Stimulated activated naive CD8-positive, alpha-beta T cell treated with anti-CD3 and anti-CD28 coated beads, Interleukin-15, Interleukin-2, amounts not matched to agents 100 U/mL and 50 U/mL, for 24 hours (primary cell): ENCODE results near the gene SIRPA.
A peak's percentile ranks its signal among the peaks of the same experiment; 100 is the strongest.

Experiments
- ATAC-seq: fragments of 150-1000 bp; cut with Tn5 transposase; one replicate; pipeline ENCODE4 v1.10.0; 2021
- DNase-seq: peaks from one replicate; pipeline ENCODE4 v3.0.0; 2021

The SIRPA gene

DNA sequence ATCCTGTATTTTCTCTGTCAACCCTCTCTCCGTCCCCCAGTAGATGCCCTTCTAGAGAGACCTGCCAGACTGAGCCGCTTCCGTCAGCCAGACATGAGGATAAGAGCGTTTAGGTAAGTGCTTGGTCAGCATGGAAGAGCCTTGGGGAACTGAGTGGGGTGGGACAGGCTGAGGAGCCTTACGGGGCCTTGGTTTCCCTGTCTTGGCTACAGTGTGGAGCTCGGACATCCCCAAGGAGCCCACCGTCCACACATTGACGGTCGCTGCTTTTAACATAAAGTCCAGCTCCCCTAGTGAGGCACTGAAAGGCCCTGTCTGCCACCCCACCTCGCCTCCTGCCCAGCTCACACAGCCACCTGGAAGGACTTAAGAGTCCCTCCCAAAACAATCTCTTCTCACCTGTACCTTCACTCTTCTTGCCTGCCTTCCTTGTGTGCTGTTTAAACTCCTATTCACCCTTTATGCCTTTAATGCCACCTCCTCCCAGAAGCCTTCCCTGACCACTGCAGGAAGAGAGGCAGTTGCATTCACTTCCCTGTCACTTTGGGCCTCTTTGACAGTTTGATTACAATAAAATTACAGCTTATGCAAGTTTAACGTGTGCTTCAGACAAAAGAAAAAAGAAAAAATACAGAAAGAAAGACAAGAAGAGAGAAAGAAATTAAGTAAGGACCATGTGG is 56.4 kb downstream of the SIRPA start:
- ATAC-seq (no peak), DNase-seq (no peak)

DNA sequence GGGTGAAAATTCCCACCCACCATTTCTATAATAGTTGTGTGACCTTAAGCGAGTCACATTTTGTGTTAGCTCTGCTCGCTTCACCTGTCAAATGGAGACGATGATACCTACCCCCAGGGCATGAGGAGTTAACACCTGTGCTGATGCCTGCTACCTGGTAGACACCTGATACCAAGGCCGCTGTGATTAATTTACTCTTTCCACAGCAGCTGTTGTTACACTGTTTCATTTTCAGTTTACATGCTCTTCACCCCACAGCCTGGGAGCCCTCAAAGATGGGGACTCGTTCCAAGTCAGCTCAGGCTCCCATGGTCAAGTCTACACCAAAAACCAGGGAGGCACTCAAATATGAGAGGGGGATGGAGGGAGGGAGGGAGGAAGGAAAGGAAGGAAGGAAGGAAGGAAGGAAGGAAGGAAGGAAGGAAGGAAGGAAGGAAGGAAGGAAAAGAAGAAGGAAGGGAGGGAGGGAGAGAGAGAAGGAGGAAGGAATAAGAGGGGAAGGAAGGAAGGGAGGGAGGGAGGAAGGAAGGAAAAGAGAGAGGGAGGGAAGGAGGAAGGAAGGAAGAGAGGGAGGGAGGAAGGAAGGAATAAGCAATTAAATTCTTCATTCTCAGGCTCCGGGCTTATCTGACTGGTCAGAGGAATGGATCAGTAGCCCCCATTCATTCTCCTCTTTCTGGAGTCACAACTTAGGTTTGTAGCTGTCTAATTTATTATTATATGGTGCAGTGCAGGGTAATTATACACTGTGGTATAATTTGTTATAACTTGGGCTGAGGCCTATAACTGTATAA is 57.7 kb downstream of the SIRPA start:
- ATAC-seq (no peak), DNase-seq (no peak)

DNA sequence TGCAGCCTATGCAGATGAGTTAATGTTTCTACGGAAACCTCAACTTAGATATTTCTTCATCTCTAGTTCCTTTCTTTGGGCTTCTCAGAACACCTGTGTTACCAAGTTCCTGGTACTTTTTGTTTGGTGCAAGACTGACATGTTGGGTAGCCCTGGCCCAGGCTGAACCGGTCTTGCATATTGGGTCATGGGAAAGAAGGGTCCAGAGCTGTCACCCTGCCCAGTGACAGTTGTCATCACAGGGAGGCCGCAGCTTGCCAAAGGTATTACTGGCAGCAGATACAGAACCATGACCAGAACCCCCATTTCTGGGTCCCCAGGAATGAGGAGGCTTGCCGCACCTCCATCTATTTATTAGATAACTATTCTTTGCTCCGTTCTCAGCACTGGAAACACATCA is 58.4 kb downstream of the SIRPA start:
- DNase-seq: no peak
- no peak for ATAC-seq

DNA sequence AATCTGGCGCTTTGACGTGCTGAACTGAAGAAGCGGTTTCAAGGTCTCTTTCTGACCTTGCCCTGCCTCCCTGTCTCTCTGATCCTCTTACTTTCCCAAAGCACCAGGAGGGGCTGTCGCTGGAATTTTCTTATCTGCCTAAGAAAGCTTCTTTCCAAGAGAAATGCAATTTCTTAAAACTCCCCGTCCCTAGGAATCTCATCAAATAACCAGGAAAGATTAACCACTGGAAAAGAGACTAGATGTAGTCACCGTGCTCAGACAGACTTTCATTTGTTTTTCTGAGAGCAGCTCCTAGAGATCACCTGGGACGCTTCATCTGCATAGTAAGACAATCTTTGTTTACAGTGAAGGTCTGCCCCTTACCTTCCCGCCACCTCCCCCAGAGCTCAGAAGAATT is 60.0 kb downstream of the SIRPA start:
- DNase-seq (no peak), ATAC-seq (no peak)

DNA sequence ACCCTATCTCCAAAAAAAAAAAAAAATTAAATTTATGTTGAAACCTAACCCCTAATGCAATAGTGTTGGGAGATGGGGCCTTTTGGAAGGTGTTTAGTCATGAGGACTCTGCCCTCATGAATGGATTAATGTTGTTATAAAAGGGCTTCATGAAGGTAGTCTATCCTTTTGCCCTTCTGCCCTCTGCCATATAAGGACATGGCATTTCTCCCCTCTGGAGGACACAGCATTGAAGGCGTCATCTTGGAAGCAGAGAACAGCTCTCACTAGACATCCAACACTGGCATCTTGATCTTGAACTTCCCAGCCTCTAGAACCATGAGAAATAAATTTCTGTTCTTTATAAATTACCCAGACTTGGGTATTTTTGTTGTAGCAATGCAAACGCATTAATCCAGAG is 63.2 kb downstream of the SIRPA start:
- no peak for DNase-seq
- ATAC-seq: no peak

DNA sequence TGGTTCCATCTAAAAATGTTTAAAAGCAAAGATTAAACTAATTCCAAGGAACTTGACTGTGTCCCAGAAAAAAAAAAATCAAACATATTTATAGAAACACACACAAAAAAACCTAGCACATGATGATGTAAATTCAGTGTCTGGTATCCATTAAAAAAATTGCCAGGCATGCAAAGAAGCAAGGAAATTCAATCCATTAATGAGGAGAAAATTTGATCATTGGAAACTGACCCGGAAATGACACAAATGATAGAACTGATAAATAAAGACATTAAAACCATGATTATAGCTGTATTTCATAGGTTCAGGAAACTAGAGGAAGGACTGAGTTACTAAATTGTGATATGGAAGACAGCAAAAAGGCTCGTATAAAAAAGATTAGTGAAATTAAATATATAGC is 63.9 kb downstream of the SIRPA start:
- DNase-seq: no peak
- ATAC-seq: no peak

DNA sequence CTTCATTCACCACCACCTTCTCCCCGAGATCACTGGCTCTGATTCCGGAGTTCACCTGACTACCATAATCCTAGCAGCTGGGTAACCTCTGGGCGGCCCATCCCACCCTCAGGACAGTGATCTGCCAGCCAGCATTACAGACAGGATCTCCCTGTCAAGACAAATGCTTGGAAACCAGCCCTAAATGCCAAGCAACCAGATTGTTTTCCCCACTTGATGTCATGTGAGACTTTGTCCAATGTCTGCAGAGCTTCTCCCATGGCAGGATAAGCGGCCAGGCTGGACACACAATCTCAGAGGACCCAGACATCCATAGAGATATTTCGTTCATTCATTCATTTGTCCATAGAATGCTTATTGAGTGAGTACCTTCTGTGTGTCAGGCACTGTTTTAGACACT is 66.2 kb downstream of the SIRPA start:
- DNase-seq: no peak
- no peak for ATAC-seq

DNA sequence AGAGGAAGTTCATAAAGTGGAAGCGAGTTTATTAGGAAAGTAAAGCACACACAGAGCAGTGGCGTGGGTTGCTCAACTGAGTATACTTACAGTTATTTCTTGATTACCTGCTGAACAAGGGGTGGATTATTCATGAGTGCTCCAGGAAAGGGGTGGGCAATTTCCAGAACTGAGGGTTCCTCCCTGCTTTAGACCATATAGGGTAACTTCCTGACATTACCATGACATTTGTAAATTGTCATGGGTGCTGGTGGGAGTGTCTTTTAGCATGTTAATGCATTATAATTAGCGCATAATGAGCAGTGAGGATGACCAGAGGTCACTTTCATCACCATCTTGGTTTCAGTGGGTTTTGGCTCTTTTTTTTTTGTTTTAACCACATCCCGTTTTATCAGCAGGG is 68.9 kb downstream of the SIRPA start:
- ATAC-seq (no peak), DNase-seq (no peak)

DNA sequence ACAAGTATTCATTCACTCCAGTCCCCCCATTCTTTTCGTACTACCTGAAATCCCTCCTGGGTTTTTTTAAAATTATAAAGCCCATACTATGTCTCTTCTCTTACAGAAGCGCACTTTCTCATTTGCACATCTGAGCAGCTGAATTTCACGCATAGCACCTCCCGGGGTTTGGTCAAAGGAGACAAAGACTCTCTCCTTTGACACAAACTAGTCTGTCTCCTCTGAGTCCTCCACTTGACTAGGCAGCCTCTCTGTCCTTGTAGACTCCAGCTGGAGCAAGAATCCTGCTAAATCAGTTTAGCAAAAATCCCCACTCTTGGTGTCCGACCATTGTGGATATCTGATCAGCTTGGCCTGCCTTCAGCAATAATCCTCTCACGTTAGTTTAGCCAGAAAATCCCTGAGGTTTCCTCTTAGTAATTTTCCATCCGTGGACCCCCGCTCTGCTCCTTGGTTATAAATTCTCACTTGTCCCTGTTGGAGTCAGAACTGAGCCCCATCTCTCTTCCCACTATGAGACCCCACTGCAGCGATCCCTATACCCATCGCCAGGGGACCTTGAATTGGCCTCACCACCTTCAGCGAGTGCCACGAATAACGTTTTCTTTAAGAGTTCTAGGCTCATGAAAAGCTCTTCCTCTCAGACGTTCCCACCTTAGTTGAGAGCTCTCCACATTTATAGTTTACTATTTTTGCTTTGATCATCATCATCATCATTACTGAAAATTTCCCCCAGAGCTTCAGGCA is 69.6 kb downstream of the SIRPA start:
- ATAC-seq (no peak), DNase-seq (peak; percentile 13)

DNA sequence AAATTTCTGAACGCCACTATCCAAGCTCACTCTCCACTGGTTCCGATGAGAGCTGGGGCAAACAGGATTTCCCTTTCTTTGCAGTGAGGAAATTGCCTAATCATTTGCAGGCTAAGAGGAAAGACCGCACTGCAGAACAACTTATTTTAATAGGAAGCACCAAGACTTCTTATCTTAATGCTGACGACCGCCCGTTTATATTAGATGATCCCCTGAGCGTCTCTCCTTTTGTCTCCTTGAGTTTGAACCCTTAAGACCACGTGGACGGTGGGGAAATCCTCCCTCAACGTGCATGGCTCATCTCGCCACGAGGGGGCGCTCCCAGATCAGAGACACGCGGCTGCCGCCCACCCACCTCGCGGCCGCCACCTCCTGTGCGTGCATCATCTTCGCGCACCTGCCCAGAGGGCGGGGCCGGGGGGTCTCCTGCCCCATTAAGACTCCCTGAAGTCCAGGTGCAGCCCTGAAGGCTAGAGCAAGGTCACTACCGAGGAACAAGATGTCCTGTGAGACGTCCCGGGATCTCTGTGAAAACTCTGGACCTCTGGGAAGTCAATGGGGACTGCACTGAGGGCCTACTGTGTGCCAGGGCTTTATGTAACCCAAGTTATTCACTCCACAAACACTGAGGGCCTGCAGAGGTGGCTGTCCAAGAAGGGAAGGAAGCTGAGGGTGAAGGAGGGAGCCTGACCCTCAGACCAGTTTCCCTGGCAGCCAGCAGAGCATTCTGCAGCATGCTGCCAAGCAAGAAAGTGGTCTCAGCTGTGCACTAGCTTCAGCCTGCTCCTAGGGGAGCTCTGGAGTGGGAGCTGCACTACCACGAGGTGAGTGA is 70.5 kb downstream of the SIRPA start:
- peak; percentile 73 for ATAC-seq
- DNase-seq: peak; percentile 92

DNA sequence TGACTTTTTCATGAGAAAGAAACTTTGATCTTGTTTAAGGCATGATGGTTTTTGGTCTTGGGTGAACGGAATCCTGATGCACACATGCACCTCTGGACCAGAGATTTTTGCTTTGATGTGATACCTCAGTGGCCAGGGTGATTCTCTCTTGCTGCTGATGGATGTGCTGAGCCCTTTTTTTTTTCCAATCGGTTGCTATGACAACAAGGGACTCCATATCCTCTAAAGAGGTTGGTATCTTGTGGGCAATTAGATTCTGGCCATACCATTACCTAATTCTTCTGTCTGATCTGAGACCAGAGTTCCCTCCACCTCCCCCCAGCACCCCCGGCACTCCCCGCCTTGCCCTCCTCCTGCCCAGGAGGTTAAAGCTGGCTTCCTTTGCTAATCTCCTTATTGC is 73.8 kb downstream of the SIRPA start:
- DNase-seq: no peak
- ATAC-seq: no peak

DNA sequence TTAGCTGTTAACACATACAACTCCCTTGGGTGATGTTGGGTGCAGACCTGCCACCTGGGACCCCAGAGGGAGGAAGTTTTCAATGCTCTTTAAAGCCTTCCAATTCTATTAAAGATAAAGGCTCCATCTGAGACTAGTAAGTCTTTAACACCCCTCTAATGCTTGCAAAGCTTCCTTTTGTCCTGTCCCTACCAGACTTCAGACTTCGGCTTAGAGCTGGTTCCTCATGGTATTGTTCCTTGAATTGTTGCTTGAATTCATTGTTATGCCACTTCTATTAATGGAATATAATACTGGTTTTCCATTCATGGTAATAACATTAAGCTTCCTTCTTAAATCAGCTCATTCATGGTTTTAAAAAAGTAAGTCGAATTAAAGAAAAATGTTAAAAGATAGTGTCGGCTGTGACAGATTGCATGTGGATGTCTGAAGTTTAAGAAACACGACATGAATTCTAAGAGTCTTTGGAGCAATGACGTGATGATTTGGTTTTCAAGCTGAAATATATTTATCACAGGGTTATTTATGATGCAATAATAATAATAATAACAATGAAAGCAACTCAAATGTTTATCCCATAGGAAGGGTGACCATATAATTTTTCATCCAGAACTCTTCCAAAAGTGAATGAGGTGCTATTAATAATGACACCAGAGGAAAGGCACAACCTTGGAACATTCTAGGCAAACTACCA is 76.8 kb downstream of the SIRPA start:
- no peak for ATAC-seq

DNA sequence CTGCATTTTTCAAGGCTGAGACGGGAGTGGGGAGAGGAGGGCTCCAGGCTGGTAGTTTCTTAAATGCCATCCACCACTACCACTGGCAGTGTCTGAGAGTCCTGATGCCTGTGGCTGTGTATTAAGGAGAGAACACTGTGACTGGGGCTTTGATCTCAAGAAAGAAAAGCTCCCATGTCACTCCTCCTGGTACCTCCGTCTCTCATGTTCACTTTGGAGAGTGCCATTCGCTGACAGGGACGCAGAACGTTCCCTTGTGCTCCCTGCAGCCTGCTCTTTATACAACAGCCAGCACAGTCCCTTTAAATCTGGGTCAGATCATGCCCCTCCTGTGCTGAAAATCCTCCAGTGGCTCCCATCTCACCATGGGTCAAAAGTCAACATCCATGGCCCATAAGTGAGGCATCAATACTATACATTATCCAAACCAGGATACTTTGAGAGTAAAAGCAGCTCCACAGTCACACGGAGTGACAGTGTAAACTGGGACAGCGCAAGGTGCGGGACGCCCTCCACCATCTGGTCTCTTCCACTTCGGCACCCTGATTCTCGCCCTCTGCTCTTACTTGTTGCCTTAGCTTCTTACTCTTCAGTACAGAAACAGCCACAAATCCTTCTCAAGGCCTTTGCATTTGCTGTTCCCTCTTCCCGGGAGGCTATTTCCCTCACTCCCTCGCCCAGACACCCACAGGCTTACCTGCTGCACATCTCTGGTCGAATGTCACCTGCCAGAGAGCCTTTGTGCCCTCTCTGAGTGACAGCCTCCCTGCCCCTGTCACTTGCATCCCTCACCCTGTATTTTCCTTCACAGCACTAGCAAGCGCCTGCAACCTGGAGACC is 78.6 kb downstream of the SIRPA start:
- no peak for DNase-seq
- ATAC-seq: no peak

More for the DNA sequence above, 76.8 kb downstream of the SIRPA start:
- DNase-seq: no peak

DNA sequence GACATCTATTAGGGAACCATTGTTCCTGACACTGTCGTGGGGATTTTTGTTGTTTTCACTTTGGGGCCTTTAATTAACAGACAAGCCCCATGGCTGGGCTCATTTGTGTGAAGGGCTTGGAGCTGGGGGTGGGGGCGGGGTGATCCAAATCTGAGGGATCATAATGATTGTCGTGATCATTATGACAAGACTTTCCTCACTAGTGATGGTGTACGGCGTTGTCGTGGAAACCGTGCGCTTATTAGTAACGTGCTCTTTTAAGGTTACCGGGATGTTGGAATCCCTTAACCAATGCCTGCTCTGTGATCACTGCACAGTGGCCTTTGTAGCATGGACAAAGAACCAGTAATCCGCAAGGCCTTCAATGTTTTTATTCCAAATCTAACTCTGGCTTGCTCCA is 80.1 kb downstream of the SIRPA start:
- DNase-seq (no peak), ATAC-seq (no peak)

DNA sequence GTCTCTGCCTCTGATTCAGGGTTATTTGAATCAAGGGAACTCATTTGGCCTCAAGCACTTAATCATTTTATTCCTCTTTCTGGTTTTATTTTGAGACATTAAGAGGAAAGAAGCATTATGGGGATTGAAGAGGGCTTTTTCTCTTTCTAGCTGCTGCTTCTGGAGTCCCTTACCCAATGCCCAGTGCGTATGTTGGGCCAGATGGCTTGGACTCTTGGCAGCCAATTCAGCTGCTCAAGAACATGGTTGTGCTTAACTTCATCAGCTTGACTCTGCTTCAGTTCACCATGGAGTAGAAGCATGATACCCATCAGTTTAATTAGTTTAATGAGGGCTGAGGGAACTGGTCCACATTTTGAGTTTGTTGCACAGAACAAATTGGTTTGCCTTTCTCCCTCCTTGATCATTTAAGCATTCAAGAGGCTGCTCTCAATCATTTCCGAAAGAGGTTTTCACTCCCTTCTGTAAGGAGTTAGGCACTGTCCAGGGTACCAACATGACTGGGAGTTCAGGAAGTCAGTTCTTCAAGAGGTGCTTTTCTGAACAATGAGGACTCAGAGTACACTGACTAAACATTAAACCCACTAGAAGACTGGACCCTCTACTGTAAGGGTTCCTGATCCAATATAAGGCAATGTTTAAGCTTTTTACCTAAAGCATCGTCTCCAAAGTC is 84.0 kb downstream of the SIRPA start:
- ATAC-seq (no peak), DNase-seq (no peak)

DNA sequence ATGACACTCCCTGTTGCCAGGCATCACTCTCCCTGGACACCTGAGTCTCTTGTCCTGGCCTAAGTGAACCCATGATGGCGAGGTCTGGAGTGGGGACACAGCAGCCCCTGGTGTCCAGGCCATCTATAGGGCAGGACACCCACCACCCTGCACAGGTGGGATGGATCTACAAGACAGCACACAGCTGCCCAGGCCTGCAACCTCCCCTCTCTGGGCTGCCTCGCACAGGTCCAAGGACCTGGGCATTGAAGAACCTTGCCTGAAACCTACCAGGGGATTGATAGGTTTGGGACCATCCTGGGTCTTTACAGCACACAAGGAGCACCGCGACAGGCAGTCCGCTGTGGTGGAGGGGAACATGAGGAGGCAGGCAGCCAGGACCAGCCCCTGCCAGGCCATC is 87.5 kb downstream of the SIRPA start:
- DNase-seq (no peak), ATAC-seq (no peak)

DNA sequence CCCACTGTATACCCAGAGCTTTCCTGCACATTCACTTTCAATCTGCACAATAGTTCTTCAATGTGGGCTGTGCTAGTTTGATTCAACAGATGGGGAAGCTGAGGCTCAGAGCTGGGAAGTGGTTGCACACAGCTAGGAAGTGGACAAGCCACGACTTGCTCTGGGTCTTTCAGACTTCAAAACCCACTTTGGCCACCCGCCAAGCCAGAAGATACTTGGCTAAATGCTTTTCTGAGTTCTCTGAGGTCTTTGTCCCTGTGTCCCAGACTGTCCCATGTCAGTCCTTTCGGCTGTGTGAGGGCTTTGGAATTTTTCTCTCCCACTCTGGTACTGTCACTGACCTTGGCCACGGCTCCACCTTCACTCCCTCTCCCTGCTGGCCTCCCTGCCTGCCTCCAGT is 88.1 kb downstream of the SIRPA start:
- DNase-seq (no peak), ATAC-seq (no peak)

DNA sequence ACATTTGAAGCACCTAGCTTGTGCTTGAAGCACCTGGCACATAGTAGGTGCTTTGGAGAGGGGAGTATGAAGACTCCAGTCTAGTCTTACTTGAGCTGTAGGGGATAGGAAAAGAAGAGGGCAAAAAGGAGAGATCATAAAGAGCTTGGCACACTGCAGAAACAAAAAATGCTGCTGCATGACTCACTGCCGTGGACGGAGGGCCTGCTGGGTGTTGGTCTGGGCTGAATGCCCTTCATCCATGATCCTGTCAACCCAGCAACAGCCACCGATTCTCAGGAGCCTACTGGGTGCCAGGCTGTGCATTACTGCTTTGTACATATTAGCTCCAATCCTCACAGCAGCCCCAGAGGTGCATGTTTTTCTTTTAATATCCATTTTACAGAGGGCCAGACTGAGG is 92.6 kb downstream of the SIRPA start:
- ATAC-seq (no peak), DNase-seq (no peak)
